Amniotic stem cell (primary cell): ENCODE measurements around the gene FBXL7.

Experiments used
- DNase-seq: peaks from one replicate; lab custom pipeline; 2025; lab: John Stamatoyannopoulos, UW

Gene FBXL7

GRCh38 chr5:15669826-15670225 is 169.8 kb downstream of the FBXL7 start:
- DNase-seq = no peak

DNA sequence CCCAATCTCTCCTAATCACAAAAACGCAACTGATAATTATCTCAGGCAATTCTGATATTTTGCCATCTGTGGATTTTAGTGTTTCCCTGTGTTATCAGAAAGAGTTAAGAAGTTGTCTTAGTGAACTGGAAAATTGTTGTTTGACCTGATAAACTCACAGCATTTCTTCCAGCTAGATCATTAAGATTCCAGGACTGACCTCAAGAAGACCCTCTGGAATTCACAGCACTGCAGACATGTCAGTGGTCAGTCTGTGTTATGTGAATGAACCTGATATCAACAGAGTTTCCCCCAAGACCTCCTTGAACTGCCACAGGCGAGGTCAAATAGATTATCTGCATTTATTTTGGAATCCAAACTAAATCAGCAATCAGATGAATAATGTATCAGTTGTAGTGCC is 174.7 kb downstream of the FBXL7 start:
- DNase-seq = no peak

GRCh38 chr5:15676591-15676990 is 176.6 kb downstream of the FBXL7 start:
- DNase-seq = no peak

GRCh38 chr5:15679161-15679560 is 179.2 kb downstream of the FBXL7 start:
- no peak for DNase-seq

GRCh38 chr5:15680455-15680854 is 180.5 kb downstream of the FBXL7 start:
- DNase-seq = no peak

- no peak for DNase-seq
Measured at GRCh38 chr5:15682122-15682521, 182.1 kb downstream of the FBXL7 start.

DNA sequence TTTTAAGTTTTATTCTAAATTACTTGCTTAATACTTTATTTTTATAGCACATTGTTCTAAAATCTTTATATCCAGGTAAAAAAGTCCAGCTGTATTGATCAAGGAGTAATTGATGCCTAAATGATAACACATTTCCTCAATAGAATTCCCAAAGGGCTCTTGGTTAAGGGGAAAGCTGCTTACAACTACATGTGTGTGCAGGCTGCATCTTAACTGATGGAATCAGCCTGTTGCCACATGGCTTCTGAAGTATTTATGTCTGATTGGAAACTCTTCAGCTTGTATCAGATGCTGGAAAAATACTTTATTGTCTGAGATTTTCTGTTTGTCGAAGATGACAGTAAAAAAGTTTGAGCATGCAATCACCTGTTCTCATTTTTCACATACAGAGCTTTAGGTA is 182.6 kb downstream of the FBXL7 start:
- no peak for DNase-seq

GRCh38 chr5:15683332-15683731 is 183.4 kb downstream of the FBXL7 start:
- DNase-seq = no peak

DNA sequence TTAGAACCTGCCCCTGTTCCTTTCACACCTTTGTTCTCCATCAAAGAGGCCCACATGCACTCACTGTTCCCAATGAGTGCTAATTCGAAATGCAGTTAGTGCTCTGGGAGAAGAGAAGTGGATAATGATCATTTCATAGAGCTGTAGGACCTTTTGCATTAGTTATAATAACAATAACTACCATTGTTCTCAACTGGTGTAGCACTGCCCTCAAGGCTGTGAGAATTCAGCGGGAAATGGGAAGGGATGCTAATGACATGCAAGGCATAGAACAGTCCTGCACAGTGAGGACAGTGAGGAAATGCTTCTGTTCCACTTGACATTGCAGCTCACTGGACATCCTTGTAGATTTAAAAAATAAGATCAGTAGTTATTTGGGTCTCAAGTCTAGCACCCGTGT is 187.4 kb downstream of the FBXL7 start:
- no peak for DNase-seq

DNA sequence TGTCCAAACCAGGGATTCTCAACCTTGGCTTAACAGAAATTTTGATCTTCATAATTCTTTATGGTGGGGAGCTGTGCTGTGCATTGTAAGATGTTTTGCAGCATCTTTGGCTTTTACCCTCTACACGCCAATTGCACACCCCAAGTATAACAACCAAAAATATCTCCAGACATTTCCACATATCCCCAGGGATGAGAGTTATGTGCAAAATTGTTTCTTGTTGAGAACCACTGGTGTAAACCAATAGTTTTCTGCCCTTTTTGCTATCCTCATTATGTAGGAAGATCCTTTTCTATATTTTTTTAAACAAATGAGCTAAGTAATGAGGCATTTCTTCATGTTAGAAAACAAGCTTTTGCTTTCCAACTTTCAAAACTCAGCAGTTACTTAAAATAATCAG is 189.9 kb downstream of the FBXL7 start:
- DNase-seq = no peak

- DNase-seq = no peak
Measured at GRCh38 chr5:15690611-15691010, 190.6 kb downstream of the FBXL7 start.

GRCh38 chr5:15691521-15691920 is 191.5 kb downstream of the FBXL7 start:
- no peak for DNase-seq

GRCh38 chr5:15692706-15693381 is 192.9 kb downstream of the FBXL7 start:
- DNase-seq = no peak

- no peak for DNase-seq
Measured at GRCh38 chr5:15693382-15693728, 193.4 kb downstream of the FBXL7 start.

GRCh38 chr5:15693933-15694332 is 194.0 kb downstream of the FBXL7 start:
- DNase-seq = no peak

GRCh38 chr5:15694696-15695214 is 194.8 kb downstream of the FBXL7 start:
- DNase-seq = no peak

DNA sequence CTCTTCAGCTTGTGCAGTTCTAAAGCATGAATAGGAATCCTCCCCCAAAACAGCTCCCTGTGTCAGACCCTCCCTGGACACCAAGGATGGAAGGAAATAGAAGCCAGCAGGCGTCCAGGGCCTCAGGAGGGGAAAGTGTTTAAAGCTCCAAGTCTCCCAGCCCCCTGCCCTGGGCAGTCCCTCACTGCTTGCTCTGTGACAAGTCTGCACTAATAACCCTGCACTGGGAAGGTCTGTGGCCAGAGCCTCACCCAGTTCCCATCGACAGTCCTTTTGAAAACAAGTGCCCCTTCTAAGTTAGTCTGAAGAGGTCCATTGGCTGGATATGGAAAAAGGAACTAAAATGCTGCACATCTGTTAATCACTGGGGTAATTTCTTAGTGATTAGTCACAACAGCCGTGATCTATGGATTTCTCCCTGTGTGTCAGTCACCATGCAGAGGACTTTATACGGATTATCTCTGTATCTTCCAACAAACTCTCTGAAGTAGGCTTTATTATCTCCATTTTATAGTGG is 195.3 kb downstream of the FBXL7 start:
- DNase-seq = peak; percentile 42

GRCh38 chr5:15700373-15700772 is 200.4 kb downstream of the FBXL7 start:
- no peak for DNase-seq

- DNase-seq = no peak
Measured at GRCh38 chr5:15702102-15702501, 202.1 kb downstream of the FBXL7 start.

DNA sequence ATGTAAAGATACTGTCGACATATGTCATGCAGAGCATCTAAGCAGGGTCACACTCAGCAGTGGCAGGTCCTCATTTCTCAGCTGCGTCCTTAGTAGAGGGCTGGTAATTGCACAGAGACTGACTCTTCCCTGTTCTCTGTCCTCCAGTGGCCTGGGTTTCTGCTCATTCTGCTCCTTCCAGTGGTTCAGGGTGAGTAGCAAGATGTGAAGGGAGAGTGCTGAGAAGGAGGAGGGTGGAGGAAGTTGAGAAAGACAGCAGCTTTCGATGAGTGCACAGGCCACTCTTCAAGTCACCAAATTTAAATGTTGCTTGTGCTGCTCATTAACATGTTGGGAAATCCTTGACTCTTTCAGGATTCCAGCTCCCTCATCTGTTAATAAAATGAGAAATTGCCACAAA is 203.9 kb downstream of the FBXL7 start:
- DNase-seq = no peak

GRCh38 chr5:15704397-15704947 is 204.5 kb downstream of the FBXL7 start:
- peak; percentile 16 for DNase-seq

DNA sequence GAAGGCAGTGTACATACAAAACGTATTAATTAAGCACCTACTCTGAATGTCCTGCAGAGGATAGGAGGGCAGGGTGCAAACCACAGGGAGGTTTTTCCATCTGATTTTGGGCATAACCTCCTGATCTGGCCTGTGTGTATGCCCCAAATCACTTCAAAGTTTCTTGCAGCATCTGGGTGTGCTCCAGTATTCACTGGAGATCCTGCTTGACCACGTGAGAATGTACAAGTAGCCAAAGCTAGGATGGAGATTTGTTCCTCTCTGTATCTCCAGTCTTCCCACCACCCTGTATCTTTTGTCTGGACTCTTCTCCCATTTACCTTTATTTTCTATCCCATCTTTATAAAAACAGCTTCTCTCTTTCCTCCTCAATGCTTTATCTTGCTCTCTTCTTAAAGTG is 207.7 kb downstream of the FBXL7 start:
- no peak for DNase-seq

DNA sequence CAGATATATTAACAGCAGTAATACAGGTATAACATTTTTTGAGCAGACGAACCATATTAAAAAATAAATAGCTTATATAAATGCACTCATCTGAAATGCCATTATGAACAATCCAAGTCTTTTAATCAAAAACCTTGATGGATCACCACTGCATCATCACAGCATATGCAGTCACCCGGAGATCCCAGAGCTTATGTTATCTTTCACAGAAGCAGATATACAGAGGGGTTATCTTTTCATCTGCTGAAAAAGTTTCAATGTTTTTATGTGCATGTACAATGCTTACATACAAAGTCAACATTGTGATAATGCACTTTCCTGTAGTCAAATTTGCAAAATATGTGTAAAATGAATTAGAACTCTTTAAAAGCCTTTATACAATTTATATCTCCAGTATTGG is 211.9 kb downstream of the FBXL7 start:
- DNase-seq = no peak

DNA sequence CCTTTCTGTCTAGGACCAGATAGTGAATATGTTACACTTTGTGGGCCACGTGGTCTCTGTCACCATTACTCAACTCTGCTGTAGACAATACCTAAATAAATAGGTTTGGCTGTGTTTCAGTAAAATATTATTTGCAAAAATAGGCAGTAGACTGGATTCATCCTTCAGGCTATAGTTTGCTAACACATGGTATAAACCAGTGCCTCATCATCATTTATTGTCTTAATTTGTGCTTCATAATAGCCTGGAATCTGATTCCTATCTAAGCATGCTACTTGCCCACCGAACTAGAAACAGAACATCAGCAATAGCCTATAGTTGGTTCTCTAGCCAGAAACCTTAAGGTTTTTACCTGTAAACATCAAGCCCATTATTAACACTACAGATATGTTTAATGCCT is 215.6 kb downstream of the FBXL7 start:
- DNase-seq = no peak
